Activated T-cell treated with anti-CD3 and anti-CD28 coated beads for 24 hours (primary cell): ENCODE data around the gene SDCBP2.
"Not testable (repeated sequence)": the region's sequence is repeated elsewhere in the genome, so short reads cannot be mapped to it uniquely, and the experiment has no call there.

Experiments
- DNase-seq: peaks from one replicate; pipeline ENCODE4 v3.0.0-alpha.2; 2020; ENCODE audit warnings: low read depth

SDCBP2 gene

GRCh38 chr20:1360094-1360846, 31.3 kb upstream of the SDCBP2 start:
- no peak for DNase-seq

- peak; percentile 37 for DNase-seq
Measured at GRCh38 chr20:1357921-1358671, 29.2 kb upstream of the SDCBP2 start.

- DNase-seq = no peak
Measured at GRCh38 chr20:1353956-1354355, 25.0 kb upstream of the SDCBP2 start.

- no peak for DNase-seq
Measured at GRCh38 chr20:1346315-1346969, 17.5 kb upstream of the SDCBP2 start.

GRCh38 chr20:1345756-1346093, 16.8 kb upstream of the SDCBP2 start:
- DNase-seq = no peak

- DNase-seq = no peak
Measured at GRCh38 chr20:1345030-1345755, 16.3 kb upstream of the SDCBP2 start.

GRCh38 chr20:1343446-1344124, 14.6 kb upstream of the SDCBP2 start:
- DNase-seq = not testable (repeated sequence)

GRCh38 chr20:1341561-1342265, 12.8 kb upstream of the SDCBP2 start:
- DNase-seq = no peak

GRCh38 chr20:1338801-1339200, 9.9 kb upstream of the SDCBP2 start:
- no peak for DNase-seq

- DNase-seq = no peak
Measured at GRCh38 chr20:1338096-1338495, 9.2 kb upstream of the SDCBP2 start.

- no peak for DNase-seq
Measured at GRCh38 chr20:1337441-1337840, 8.5 kb upstream of the SDCBP2 start.

GRCh38 chr20:1336699-1337367, 7.9 kb upstream of the SDCBP2 start:
- DNase-seq = no peak

- DNase-seq = no peak
Measured at GRCh38 chr20:1335961-1336698, 7.2 kb upstream of the SDCBP2 start.

- DNase-seq = no peak
Measured at GRCh38 chr20:1334761-1335160, 5.8 kb upstream of the SDCBP2 start.

GRCh38 chr20:1334370-1334731, 5.4 kb upstream of the SDCBP2 start:
- no peak for DNase-seq

- DNase-seq = no peak
Measured at GRCh38 chr20:1333462-1334369, 4.8 kb upstream of the SDCBP2 start.

GRCh38 chr20:1332749-1333300, 3.9 kb upstream of the SDCBP2 start:
- DNase-seq = no peak

- DNase-seq = no peak
Measured at GRCh38 chr20:1331801-1332453, 3.0 kb upstream of the SDCBP2 start.
